ENCODE measurements around the gene UTS2R.

DNA sequence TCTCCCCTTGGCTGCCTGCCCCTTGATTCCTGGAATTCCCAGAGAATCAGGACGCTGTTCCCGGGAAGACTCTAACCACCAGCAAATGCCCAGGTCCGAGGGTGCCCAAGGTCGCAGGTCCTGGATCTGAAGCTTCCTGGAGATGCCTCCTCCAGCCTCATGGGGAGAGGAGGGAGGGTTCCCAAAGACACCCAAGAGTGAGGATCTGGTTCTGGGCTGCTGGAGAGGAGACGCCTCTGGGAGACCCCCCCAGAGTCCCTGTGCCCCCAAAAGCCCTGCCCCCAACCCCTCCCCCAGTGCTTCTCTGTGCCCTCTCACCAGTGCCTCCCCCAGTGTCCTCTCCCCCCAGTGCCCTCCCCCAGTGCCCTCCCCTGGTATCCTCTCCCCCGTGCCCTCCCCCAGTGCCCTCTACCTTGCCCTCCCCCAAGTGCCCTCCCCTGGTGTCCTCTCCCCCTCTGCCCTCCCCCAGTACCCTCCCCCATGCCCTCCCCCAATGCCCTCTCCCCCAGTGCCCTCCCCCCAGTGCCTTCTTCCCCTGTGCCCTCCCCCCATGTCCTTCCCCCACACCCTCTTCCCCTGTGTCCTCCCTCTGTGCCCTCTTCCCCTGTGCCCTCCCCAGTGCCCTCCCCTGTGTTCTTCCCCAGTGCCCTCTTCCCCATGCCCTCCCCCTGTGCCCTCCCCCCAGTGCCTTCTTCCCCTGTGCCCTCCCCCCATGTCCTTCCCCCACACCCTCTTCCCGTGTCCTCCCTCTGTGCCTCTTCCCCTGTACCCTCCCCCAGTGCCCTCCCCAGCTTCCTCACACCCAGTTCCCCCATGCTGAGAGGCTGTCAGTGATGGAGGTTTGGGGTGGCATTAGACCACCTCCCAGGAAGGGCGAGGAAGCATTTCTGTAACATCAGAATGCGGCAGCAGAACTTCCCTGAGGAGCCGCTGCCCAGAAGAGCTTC lies 31.7 kb upstream of the UTS2R start:
- TF ChIP-seq, protein P1, sequence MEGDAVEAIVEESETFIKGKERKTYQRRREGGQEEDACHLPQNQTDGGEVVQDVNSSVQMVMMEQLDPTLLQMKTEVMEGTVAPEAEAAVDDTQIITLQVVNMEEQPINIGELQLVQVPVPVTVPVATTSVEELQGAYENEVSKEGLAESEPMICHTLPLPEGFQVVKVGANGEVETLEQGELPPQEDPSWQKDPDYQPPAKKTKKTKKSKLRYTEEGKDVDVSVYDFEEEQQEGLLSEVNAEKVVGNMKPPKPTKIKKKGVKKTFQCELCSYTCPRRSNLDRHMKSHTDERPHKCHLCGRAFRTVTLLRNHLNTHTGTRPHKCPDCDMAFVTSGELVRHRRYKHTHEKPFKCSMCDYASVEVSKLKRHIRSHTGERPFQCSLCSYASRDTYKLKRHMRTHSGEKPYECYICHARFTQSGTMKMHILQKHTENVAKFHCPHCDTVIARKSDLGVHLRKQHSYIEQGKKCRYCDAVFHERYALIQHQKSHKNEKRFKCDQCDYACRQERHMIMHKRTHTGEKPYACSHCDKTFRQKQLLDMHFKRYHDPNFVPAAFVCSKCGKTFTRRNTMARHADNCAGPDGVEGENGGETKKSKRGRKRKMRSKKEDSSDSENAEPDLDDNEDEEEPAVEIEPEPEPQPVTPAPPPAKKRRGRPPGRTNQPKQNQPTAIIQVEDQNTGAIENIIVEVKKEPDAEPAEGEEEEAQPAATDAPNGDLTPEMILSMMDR (IDR thresholded peaks at IDR 0.05), result no peak
- TF ChIP-seq POLR2A (IDR thresholded peaks at IDR 0.05), result no peak
- TF ChIP-seq POLR2AphosphoS5 (IDR thresholded peaks at IDR 0.05), result no peak
- no peak for TF ChIP-seq EP300 (IDR thresholded peaks at IDR 0.05)
